Measurements from ENCODE around the gene ARID2.

The ARID2 gene

GRCh38 chr12:45721954-45722353 lies 7.6 kb upstream of the ARID2 start:
- Histone ChIP-seq H3K9me3 (ENCODE audit: control insufficient read depth, insufficient read depth, low read depth, low read length) (no peaks in the 10 kb centered on the region), H3K4me3 (ENCODE audit: low read depth, low read length) (no peak overlapping the region), H3K36me3 (ENCODE audit: control insufficient read depth in 2 of 2, insufficient read depth in 1 of 2, low read length in 2 of 2) (no peaks in the 10 kb centered on the region), H3K4me1 (ENCODE audit: control insufficient read depth, insufficient read depth, low read length) (no peaks in the 10 kb centered on the region; the same call in 1 of the 2 replicates), H3K27ac (ENCODE audit: extremely low read depth, low read depth, low read length) (no peak overlapping the region)
- ChIA-PET CTCF (interaction anchor here (1.2 to 1.6 kb wide), 2 partner anchors 12 to 40 kb away, joined by 3 to 5 read pairs; no protein-coding TSS in a partner anchor), POLR2A (no interaction called here)
- TF ChIP-seq ZNF658 (tag by site-specific recombination; IDR thresholded peaks at IDR 0.05) (no peak), ZNF121 (tag by site-specific recombination; IDR thresholded peaks at IDR 0.05) (peak; percentile 98), GFI1B (tag by site-specific recombination; IDR thresholded peaks at IDR 0.05) (no peak), ZNF292 (tag by site-specific recombination; IDR thresholded peaks at IDR 0.05; ENCODE audit: borderline replicate concordance, low read depth) (no peak), KLF17 (tag by site-specific recombination; IDR thresholded peaks at IDR 0.05) (no peak), ZNF654 (tag by site-specific recombination; IDR thresholded peaks at IDR 0.05; ENCODE audit: low read depth) (no peak), ZNF324 (tag by site-specific recombination; IDR thresholded peaks at IDR 0.05) (no peak), ZNF2 (tag by site-specific recombination; IDR thresholded peaks at IDR 0.05) (no peak)

- POLR2A ChIA-PET, result interaction anchor here (3.7 kb wide), 1 partner anchor 182 kb away, joined by 20 read pairs; no protein-coding TSS in a partner anchor
- H3K4me1 ChIP-seq (ENCODE audit: control insufficient read depth, insufficient read depth, low read length), result no peaks in the 10 kb centered on the region; the same call in 1 of the 2 replicates
- TF ChIP-seq ZNF610 (tag by site-specific recombination; IDR thresholded peaks at IDR 0.05; ENCODE audit: borderline replicate concordance) (peak; percentile 58; the same call in 1 of the 2 replicates), ZNF664 (tag by site-specific recombination; IDR thresholded peaks at IDR 0.05) (peak; percentile 90), ZNF707 (tag by site-specific recombination; IDR thresholded peaks at IDR 0.05) (no peak), ZNF335 (tag by site-specific recombination; conservative IDR thresholded peaks at IDR 0.05) (no peak), ZBTB44 (tag by site-specific recombination; IDR thresholded peaks at IDR 0.05) (peak; percentile 9; the same call in 1 of the 2 replicates), ZNF10 (tag by site-specific recombination; IDR thresholded peaks at IDR 0.05) (peak; percentile 10; the same call in 1 of the 2 replicates), ZNF362 (tag by site-specific recombination; IDR thresholded peaks at IDR 0.05) (0 out of 2 replicates have a peak, but pooled peaks have one; percentile 33), BCL11A (tag by site-specific recombination; IDR thresholded peaks at IDR 0.05; ENCODE audit: low read depth) (no peak), MZF1 (tag by site-specific recombination; IDR thresholded peaks at IDR 0.05; ENCODE audit: borderline replicate concordance) (0 out of 2 replicates have a peak, but pooled peaks have one; percentile 24), IKZF3 (tag by site-specific recombination; IDR thresholded peaks at IDR 0.05) (peak; percentile 12; the same call in 1 of the 2 replicates), ZXDB (tag by site-specific recombination; IDR thresholded peaks at IDR 0.05) (peak; percentile 58), ZNF174 (tag by site-specific recombination; IDR thresholded peaks at IDR 0.05) (no peak), ZNF561 (tag by site-specific recombination; IDR thresholded peaks at IDR 0.05; ENCODE audit: borderline replicate concordance) (0 out of 2 replicates have a peak, but pooled peaks have one; percentile 45), OVOL3 (tag by site-specific recombination; IDR thresholded peaks at IDR 0.05) (peak; percentile 12; the same call in 1 of the 2 replicates), ZNF580 (tag by site-specific recombination; IDR thresholded peaks at IDR 0.05) (0 out of 2 replicates have a peak, but pooled peaks have one; percentile 40), SCRT2 (tag by site-specific recombination; IDR thresholded peaks at IDR 0.05) (no peak), PRDM6 (tag by site-specific recombination; IDR thresholded peaks at IDR 0.05) (peak; percentile 89)
These were observed 3.6 kb upstream of the ARID2 start for GRCh38 chr12:45725631-45726602.

More at GRCh38 chr12:45725631-45726602, 3.6 kb upstream of the ARID2 start:
- no peaks in the 10 kb centered on the region for H3K36me3 ChIP-seq (ENCODE audit: control insufficient read depth in 2 of 2, insufficient read depth in 1 of 2, low read length in 2 of 2)
- H3K9me3 ChIP-seq (ENCODE audit: control insufficient read depth, insufficient read depth, low read depth, low read length), result no peaks in the 10 kb centered on the region
- peak overlapping the region; percentile 82 for H3K4me3 ChIP-seq (ENCODE audit: low read depth, low read length)
- H3K27ac ChIP-seq (ENCODE audit: extremely low read depth, low read depth, low read length), result peak overlapping the region; percentile 98
- CTCF ChIA-PET, result interaction anchor here (0.6 to 5.9 kb wide), 16 partner anchors 10 to 462 kb away, joined by 3 to 47 read pairs (median 3); no protein-coding TSS in a partner anchor

All from HEK293 (cell line).